Activated CD8-positive, alpha-beta T cell treated with anti-CD3 and anti-CD28 coated beads for 36 hours (primary cell): ENCODE results near the gene DNAJC19. TPM values are rescaled to one million over a fixed set of nuclear protein-coding genes. Genes with fewer than 3 reads are reported as not detected.
A peak's percentile ranks its signal among the peaks of the same experiment; 100 is the strongest.

Experiments used
- ATAC-seq: fragments of 200-7000 bp; cut with Tn5 transposase; one replicate; pipeline ENCODE4 v1.10.0; 2021; ENCODE audit warnings: mild to moderate bottlenecking, moderate library complexity
- CTCF ChIA-PET: fragments of 350-600 bp; sonication (Branson Sonifier 250); formaldehyde crosslinking; loops from one replicate; lab custom pipeline; 2021; ENCODE audit warnings: antibody characterized with exemption; lab: Charles Lee
- POLR2A ChIA-PET: fragments of 350-600 bp; sonication (Branson Sonifier 250); formaldehyde crosslinking; loops from one replicate; lab custom pipeline; 2021; ENCODE audit warnings: antibody characterized with exemption; lab: Charles Lee
- DNase-seq: peaks from one replicate; pipeline ENCODE4 v3.0.0-alpha.2; 2020
- H3K27ac Mint-ChIP-seq: one replicate; pipeline ENCODE4 v1.8.0; 2021; ENCODE audit warnings: mild to moderate bottlenecking, mixed read lengths
- H3K27me3 Mint-ChIP-seq: one replicate; pipeline ENCODE4 v1.8.0; 2021; ENCODE audit warnings: mixed read lengths
- H3K36me3 Mint-ChIP-seq: one replicate; pipeline ENCODE4 v1.8.0; 2021; ENCODE audit warnings: low read depth, mixed read lengths
- H3K4me1 Mint-ChIP-seq: one replicate; pipeline ENCODE4 v1.8.0; 2021; ENCODE audit warnings: low read depth, mixed read lengths
- H3K4me3 Mint-ChIP-seq: one replicate; pipeline ENCODE4 v1.8.0; 2021; ENCODE audit warnings: mild to moderate bottlenecking, moderate library complexity, mixed read lengths
- H3K9me3 Mint-ChIP-seq: one replicate; pipeline ENCODE4 v1.8.0; 2021; ENCODE audit warnings: mixed read lengths
- CTCF ChIP-seq: fragments of 200-600 bp; IDR thresholded peaks from one replicate; pipeline ENCODE4 v1.8.0; 2022; ENCODE audit warnings: antibody characterized with exemption, mild to moderate bottlenecking
- intact Hi-C: fragments of 100-400 bp; cut with micrococcal nuclease; formaldehyde crosslinking; loops from one replicate; pipeline ENCODE4 v1.10.0; 2022
- total RNA-seq, 2 experiments: library from RNA; stranded (reverse); gene quantifications; one replicate each; pipeline ENCODE4 v1.2.3, GENCODE V29; 2021

The DNAJC19 gene
- 10 to 100 TPM; 67.6 to 69.3 TPM for total RNA-seq

- H3K9me3 Mint-ChIP-seq: no peaks in the 10 kb centered on the region
- intact Hi-C loops: loop anchor here (2.0 to 10.0 kb wide), 2 partner anchors 77 to 385 kb away; partner anchors contain the start of genes FXR1 and TTC14
- peak within 1 kb of the TSS; percentile 82 for H3K4me3 Mint-ChIP-seq
- DNase-seq (peak; percentile 94), ATAC-seq (peak; percentile 96)
- H3K27ac Mint-ChIP-seq: peak within 1 kb of the TSS; percentile 96
- ChIA-PET POLR2A (interaction anchor here (1.0 to 1.2 kb wide), 4 partner anchors 9 to 77 kb away, joined by 4 to 8 read pairs (median 6); partner anchors contain the start of gene FXR1), CTCF (no interaction called here)
- H3K27me3 Mint-ChIP-seq: no peaks in the 10 kb centered on the region
- peaks cover 26% of the 10 kb centered on the region for H3K4me1 Mint-ChIP-seq
- no peak for TF ChIP-seq CTCF
- H3K36me3 Mint-ChIP-seq: peaks cover 17% of the 10 kb centered on the region
Observed at GRCh38 chr3:180989291-180990163, at the start of gene DNAJC19. Gene DNAJC19, minus strand, starts transcription at chr3:180989736. Its CDS starts 134 bp downstream, at chr3:180989602.

- TF ChIP-seq CTCF: no peak
- H3K27ac Mint-ChIP-seq: no peak overlapping the region
- POLR2A ChIA-PET: no interaction called here
- CTCF ChIA-PET: no interaction called here
- H3K9me3 Mint-ChIP-seq: peaks cover 2% of the 10 kb centered on the region
- ATAC-seq (no peak), DNase-seq (no peak)
- H3K4me1 Mint-ChIP-seq: no peaks in the 10 kb centered on the region
- H3K36me3 Mint-ChIP-seq: no peaks in the 10 kb centered on the region
- intact Hi-C loops: no loop called here
- H3K4me3 Mint-ChIP-seq: no peak overlapping the region
- H3K27me3 Mint-ChIP-seq: peaks cover 1% of the 10 kb centered on the region
Observed at GRCh38 chr3:181030948-181031347, 41.4 kb upstream of the DNAJC19 start.

- Mint-ChIP-seq H3K27me3 (peaks cover 1% of the 10 kb centered on the region), H3K4me3 (no peak overlapping the region), H3K4me1 (no peaks in the 10 kb centered on the region), H3K36me3 (no peaks in the 10 kb centered on the region), H3K9me3 (peaks cover 7% of the 10 kb centered on the region), H3K27ac (no peak overlapping the region)
- ChIA-PET POLR2A (no interaction called here), CTCF (no interaction called here)
- intact Hi-C loops: no loop called here
- ATAC-seq (no peak), DNase-seq (no peak)
- no peak for TF ChIP-seq CTCF
Observed at GRCh38 chr3:181025204-181025603, 35.7 kb upstream of the DNAJC19 start.

DNA sequence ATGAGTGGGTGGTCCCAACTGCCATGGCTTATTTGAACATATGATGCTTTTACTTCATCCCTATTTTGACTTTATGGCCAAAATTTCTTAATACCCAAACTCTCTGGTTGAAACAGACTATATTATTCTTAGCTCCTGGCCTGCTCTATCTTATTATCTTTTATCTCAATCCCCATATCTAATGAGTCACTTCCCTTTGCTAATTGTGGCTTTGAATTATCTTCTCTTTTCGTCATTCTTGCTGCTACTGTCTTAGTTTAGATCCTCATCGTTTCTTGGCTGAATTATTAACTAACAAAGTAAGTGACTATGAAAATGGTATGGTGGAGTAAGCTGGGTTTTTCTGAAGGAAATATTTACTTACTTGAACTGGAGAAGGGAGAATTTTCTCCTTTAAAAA is 28.2 kb upstream of the DNAJC19 start:
- no peak for DNase-seq
- Mint-ChIP-seq H3K27ac (no peak overlapping the region), H3K36me3 (no peaks in the 10 kb centered on the region), H3K27me3 (peaks cover 13% of the 10 kb centered on the region), H3K9me3 (no peaks in the 10 kb centered on the region), H3K4me3 (no peak overlapping the region), H3K4me1 (no peaks in the 10 kb centered on the region)
- ChIA-PET CTCF (no interaction called here), POLR2A (no interaction called here)
- intact Hi-C loops: no loop called here
- TF ChIP-seq CTCF: no peak
- ATAC-seq: no peak

GRCh38 chr3:181009225-181009624 is 19.7 kb upstream of the DNAJC19 start:
- DNase-seq: peak; percentile 48
- Mint-ChIP-seq H3K27ac (no peak overlapping the region), H3K27me3 (peaks cover 7% of the 10 kb centered on the region), H3K9me3 (no peaks in the 10 kb centered on the region), H3K36me3 (peaks cover 2% of the 10 kb centered on the region), H3K4me3 (no peak overlapping the region), H3K4me1 (peaks cover 9% of the 10 kb centered on the region)
- ChIA-PET CTCF (no interaction called here), POLR2A (no interaction called here)
- intact Hi-C loops: no loop called here
- no peak for TF ChIP-seq CTCF
- peak; percentile 72 for ATAC-seq
